Stromal cell of bone marrow (primary cell): ENCODE data around the gene F13A1.
A peak's percentile ranks its signal among the peaks of the same experiment; 100 is the strongest.
"Not testable (repeated sequence)": the region's sequence is repeated elsewhere in the genome, so short reads cannot be mapped to it uniquely, and the experiment has no call there.

ENCODE experiments used
- DNase-seq: peaks from one replicate; pipeline ENCODE4 v3.0.0-alpha.2; 2012; ENCODE audit warnings: low read depth

F13A1 gene

DNA sequence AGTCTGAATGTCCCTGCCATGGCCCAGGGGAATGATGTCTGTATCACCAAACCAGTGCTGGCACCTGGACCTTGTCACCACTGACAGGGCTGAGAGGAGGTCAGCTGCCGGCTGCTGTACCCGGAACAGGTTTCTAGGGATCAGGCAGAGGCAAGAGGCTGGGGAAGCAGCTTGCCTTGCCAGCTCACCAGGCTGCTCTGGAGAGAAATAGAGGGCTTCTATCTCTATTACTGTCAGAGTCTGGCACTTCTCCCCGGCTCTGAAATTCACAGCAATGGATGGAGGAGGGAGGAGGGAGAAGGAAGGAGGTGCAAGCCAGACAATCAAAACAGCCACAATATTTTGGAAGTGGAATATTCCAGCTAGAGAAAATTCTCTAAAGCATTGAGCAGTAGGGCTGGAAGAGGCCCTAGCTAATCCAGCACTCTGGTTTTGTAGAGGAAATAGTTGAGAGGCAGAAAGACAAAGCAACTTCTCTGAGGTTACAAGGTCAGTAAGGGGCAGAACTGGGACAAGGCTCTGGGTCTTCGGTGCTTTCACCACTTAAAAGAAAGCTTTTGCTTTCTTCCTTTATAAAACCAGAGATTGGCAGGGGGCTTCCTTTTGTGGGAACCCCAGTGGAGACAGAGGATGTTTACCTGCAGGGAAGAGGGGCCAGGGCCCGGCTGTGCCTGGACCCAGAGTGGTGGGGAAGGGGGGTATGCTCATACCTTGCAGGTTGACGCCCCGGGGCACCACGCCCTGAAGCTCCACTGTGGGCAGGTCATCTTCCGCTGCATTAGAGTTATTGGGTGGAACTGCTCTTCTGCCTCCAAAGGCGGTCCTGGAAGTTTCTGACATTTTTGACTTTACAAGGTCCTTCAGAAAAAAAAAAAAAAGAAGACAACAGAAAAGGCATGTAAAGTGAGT lies 2.4 kb downstream of the F13A1 start:
- no peak for DNase-seq

DNA sequence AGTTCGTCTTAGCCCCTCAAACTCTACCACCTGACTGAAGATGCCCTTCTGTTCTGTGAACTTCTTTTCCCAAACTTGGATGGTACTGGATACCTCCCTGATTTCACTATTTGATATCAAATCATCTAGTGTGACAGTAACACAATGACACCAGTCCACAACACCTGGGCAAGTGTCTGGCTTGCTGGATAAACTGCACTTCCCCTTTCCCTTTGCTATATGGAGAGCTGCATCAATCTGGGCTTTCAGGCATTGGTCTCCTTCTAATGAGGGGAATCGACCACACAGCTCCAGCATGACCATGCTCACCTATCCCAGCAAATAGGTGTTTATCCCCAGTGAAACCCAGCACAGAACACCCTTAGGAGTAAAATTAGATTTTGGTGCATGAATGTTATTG lies 3.1 kb downstream of the F13A1 start:
- no peak for DNase-seq

DNA sequence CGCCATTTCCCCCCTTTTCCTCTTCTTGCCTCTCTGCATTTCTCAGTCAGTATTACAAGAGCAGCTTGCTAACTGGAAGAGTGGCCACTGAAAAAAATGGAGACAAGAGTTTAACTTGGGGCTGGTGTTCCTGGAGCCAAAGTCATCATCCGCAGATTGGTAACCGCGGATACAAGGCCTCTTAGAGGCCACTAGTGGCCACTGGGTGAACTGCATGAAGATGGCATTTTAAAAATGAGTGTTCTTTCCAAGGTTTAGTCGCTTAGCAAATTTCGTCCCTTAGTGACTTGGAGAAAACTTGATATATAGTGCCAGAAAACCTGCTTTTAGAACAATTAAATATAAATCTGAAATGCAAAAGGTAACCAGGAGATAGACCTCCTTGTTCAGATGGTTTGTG lies 4.8 kb downstream of the F13A1 start:
- DNase-seq: peak; percentile 29

DNA sequence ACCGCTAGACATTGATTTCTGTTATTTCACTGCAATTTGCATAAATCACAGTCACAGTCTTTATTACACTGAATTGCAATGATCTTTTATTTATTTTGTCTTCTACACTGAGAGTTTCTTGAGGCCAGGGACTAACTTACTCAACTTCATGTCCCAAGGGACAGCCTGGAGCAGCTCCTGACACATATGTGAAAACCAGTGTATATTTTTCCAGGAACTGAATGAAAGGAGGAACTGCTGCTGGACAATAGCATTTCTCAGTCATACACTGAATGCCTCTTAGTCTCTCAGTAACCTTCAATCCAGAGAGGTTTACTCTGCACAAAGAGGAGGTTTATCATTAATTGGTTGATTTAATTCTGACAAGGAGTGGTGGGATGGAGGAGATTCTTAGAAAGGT lies 5.9 kb downstream of the F13A1 start:
- peak; percentile 2 for DNase-seq

DNA sequence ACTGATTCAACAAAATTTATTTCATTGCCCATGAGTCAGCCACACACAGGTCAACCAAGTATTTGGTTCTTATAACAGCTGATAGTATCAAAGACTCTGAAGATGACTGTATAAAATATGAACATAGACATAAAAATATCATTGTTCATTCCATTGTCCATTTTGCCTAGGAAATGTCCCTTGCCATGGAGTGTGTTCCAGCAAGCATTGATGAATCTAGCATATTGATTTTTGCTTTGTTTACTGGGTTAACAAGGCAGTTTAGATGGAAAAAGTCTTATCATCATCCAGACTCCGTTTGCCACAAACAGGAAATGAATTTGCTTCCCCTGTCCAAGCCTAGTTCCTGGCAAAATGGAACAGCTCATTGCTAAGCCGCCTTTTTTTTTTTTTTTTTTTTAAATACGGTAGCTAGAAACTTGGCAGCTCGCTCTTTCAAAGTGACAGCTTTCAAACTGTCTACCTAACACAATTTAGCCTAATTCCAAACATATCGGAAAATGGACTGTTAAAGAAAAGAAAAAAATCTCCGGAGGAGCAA lies 7.5 kb downstream of the F13A1 start:
- DNase-seq: no peak

DNA sequence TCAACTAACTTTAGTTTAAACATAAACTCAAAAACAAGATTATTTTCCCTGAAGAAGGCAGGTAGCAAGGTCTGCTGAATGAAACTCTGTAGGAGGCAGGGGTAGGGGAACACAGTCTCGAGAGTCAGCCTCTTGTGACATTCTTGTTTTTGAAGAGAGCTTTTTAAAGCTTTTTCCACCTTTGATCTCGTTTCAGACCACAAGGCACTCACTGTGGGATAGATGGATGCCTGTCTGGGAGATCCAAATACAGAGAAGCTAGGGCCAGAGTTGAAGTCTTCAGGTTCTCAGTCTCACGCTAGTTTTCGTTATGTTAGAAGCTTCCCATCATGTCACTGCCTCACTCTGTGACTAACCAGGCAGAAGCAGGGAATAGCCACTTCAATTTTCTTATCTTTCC lies 14.9 kb downstream of the F13A1 start:
- DNase-seq: no peak

DNA sequence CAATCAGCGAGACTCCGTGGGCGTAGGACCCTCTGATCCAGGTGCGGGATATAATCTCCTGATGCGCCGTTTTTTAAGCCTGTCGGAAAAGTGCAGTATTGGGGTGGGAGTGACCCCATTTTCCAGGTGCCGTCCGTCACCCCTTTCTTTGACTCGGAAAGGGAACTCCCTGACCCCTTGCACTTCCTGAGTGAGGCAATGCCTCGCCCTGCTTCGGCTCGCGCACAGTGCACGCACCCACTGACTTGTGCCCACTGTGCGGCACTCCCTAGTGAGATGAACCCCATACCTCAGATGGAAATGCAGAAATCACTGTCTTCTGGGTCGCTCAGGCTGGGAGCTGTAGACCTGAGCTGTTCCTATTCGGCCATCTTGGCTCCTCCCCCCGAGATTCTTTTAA lies 20.1 kb downstream of the F13A1 start:
- not testable (repeated sequence) for DNase-seq

DNA sequence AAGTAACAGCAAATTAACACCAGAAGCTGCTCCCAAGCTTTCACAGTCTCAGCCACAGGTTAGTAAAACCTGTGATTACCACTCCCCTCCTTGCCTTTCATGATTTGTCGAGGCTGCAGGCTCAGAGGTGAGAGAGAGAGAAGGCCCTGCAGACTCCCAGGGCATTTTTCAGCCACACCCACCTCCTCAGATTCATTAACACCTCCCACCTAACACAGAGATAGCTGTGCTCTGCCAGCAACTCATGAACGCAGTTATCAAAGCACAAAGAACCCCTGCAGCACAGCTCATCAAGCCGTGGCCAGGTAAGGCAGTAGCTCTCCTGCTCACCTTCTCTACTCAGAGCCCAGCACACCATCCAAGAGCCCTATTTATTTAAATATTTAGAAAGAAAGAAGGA lies 27.1 kb downstream of the F13A1 start:
- DNase-seq: no peak

DNA sequence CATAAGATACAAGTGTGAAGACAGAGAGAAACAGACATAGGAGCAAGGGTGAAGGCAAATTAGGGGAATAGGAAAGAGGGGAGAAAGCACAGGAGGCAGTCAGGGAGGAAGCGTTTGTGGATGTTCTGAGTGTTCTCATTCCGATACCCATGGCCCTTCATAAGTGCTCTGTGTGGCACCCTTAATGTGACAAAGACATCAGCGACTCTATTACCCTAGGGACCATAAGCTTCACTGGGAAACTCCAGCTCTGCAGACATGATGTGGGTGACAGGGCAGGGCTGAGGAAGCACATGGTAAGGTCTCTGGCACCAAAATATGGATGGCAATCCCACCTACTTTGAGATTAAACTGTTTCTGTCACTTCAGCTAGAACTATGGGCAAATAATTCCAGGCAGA lies 33.0 kb downstream of the F13A1 start:
- no peak for DNase-seq

DNA sequence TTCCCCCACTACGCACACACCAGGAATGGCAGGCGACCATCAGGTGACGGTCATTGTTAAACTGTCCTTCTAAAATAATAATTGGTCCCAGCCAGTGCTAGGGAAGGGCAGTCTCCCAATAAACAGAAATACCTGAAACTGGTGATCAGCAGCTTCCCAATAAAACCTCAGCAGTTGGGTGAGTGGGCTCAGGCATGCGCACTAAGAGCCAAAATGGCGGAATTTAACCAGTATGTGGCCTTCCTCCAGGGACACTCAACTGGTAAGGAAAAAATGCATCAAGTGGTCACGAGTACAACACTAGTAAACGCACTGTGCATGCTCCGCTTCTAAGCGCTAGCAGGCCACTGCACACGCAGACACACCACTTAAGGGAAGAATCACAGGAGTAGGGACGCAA lies 34.8 kb downstream of the F13A1 start:
- DNase-seq: no peak

DNA sequence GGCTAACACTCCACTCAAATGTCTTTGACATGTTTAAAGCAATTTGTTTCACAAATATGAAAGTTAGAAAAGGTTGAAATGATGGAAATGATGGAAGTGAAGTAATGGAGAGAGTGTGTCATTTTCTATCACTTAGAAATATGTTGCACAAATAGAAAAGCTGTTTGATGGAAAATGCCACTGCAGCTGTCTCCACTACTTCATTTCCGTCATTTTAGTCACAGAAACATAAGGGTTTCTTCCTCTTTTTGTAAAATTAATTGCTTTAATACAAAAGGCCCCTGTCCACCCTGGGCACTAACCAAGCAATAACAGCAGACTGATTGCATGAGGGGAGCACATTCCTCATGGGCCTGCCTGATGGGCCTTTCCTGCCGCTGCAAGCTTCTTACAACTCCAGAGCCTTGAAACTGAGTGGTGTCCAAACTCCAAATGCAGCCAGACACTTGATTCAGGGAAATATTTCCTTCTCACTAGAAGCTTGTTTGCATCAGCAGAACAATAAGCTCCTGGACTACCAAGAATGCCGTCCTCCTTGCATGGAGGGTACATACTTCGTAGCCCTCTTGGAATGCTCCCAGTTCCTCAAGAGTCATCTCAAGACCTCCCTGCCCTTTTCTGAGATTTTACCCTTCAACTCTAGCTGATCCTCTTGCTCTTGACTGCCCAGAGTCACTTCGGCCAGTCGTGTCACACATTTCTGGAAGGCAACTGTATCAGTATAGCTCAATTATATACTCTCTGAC lies 36.1 kb downstream of the F13A1 start:
- no peak for DNase-seq

DNA sequence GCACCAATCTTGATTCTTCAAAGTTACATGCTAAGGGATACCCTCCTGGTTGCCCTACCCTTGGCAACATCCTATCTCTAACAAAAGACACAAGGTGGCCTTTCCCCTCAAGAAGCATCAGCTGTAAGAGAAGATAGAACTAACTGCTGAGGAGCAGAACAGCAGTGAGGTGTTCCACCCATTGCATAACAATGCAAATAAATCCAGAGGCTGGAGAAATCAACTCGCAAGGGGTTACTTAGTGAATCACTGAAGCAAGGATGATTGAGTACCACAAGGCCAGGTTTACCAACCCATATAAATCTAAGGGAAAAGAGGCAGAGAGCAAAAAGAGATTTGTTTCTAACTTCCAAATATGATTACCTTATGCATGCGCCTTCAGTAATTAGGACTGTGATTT lies 36.7 kb downstream of the F13A1 start:
- no peak for DNase-seq

DNA sequence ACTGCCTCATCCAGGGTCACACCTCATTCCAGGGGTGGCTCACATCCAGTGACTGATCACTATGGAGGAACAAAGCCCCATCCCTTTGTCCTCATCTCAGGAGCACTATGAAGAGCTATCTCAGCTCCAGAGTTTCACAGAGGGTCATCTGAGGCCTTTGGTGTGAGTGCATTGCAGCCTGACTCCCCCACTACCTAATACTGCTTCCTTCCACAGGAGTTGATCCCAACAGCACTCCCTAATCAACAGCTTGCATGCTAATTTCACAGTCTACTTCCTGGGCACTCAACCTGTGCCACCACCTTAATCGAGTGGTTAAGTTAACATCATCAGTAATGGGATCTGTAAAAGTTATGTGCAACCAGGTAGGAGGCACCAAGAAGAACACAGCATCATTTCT lies 37.7 kb downstream of the F13A1 start:
- no peak for DNase-seq

DNA sequence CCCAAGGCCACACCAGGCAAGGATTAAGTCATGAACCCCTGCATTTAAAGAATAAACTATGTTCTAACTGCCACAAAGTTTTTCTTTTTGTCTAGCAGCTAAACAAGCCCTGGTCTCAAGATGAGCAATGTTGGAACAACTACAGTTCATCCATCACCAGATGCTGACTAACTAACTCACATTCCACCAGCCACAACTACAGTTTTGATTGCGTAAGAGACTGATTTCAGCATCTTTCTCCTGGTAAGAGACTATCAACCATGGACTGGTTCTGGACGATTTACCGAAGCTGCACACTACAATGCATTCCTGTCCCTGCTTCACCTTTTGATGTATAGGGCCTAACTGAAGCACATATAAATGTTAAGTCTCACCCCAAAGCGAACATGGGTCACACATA lies 43.0 kb downstream of the F13A1 start:
- DNase-seq: peak; percentile 33

DNA sequence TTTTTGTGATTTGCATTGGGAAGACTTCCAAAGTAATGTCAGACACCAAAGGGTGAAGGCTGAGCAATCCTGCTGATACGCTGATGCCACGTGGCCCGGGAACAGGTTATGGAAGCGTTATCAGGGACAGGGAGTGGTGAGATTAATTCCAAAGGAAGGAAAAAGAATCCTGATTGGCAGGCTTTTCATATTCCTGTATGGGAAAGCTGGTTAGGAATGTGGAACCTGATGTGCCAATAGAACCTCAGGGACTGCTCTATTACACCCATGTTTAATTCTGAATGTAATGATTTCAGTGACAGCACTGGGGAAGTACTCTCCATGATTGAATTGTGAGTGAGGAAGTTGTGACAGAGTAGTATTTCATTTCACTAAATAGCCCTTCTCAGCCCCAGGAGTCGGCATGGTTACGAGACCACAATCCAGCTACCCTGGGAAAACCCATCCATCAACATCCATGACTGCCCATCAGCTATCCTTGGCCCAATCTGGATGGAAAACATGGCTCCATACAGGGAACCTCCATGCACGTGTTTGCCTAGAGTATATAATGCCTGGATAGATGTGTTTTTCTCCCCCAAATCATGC lies 49.4 kb downstream of the F13A1 start:
- DNase-seq: no peak

DNA sequence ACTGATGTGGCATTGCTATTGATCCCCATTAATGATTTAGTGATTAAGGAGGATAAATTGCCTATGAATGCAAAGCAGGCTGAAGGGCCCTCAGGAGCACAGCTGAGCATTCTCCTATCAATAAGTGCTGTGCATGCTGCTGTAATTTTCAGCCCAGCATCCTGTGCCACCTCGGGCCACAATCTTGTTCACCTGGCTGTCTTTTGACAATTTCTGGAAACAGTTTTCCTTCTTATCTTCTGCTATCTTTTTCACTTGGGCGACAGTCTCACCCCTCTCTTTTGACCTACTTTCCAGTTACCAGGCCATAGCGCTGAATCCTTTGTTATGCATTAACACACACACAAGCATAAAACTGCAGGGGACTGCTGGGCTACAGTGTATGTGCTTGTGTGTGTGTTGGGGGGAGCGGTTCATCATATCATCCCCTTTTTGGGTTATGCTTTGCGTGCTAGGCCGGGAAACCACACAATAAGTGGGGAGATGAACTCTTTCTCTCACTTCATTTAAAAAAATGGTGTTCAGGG lies 60.2 kb downstream of the F13A1 start:
- no peak for DNase-seq

DNA sequence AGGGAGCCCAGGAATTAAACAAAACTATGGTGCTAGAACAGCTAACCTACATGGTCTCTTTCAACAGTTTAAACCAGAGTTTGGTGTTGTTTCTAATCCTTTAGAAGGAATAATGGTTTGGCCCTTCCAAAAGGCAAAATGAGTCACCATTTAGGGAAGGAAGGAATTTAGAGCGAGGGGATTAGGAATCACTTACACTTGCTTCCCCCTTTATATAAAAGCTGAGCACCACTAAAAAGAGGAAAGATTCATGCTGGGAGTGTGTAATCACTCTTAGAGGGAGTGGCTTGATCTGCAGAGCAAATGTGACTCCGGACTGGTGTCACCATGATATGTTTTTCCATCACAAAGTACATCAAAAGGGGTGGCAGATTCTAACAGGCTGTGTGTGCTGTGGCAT lies 63.6 kb downstream of the F13A1 start:
- DNase-seq: no peak

DNA sequence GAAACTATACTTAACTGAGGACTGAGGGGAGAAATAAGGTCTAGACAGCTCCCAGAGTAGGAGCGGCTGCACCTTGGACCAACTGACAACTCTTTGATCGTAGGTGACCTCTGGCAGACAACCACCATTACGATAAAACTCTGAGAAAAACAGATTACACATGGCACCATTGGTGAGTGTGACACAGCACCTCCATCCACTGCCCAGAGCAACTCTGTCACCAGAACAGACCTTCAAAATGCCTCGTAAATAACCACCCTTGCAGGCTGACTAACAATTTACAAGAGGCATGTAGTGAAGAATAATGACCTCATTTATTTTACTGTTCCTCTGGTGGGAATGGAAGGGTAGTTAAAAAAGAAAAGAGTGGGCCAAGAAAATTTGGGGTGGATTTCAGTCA lies 64.2 kb downstream of the F13A1 start:
- DNase-seq: no peak

DNA sequence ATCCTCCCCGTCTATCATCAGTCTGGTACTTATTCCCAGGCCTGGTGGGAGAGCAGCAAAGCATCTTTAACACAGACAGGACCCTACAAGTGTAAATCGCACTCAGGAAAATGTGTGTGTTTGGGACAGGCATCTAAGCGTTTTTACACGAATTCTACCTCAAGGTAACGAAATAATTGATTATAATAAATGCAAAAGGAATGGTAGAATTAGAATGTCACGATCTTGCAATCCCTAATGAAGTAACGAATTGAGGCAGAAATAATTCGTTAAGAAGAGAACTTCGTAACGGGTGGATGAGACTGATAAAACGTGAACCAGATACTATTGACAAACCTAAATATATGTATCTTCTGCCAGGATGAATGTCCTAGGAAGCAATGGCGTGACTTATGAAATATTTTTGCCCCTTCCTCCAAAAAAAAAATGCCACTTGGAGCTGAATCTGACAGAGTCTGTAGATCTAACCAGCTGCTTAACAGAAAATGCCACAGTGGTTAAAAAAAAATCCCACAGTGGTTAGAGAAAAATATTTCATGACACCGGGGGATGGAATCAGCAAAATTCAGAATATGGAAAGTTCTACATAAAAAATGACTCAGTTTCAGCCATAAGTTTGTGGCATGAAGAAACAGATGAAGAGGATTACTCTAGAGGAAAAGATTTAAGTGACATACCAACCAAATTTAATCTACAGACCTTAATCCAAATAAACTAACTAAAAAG lies 68.7 kb downstream of the F13A1 start:
- DNase-seq: no peak

DNA sequence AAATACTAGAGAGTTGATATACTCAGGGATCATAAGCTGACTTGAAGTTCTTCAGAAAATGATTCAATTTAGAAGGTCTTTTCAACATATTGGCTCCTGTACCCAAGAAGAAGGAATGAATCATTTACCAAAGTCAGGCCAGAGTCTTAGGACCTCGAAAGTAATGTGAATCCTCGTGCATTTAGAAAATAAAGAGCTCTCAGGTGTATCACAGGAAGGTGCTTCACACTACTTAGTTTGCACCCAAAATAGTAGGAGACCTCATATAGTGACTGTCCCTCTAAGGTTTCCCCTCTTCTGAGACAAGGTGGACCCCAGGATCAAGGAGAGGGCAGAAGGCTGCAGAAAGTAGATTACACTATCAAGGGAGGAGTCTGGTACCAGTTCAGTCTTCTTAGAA lies 71.8 kb downstream of the F13A1 start:
- DNase-seq: no peak

DNA sequence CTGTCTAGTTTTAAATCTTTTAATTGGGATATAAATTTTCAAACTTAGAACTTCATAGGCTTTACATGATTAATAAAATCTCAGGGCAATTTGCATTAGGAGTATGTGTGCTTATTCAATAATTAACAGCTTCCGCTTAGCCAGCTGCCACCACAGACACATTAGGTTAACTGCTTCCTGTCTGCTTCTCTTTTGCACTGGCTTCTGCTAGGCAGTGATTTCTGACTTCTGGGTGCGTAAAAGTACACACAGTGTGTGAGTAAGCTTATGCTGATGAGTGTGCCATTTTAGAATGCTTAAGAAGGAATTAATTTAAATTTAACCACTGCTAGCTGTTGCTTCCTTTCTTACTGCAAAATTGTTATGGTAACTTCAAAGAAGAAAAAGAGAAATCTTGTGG lies 73.9 kb downstream of the F13A1 start:
- DNase-seq: no peak

DNA sequence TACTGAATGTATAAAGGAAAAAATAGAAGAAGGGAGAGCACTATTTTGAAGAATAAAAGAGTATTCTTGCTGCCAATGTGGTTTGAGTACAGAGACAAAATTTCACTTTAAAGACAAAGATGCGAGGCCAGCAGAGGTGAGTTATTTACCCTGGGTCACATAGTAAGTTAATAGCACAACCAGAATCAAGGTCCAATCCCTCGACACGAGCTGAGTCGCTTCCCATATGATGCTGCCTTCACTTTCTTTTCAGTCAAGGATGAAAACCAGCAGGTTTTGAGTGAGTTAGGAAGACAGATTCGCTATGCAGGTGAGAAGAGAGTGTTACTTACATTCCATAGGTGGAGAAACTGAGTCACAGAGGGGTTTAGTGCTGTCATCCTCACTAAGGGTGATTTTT lies 75.8 kb downstream of the F13A1 start:
- DNase-seq: no peak
